Measurements from ENCODE around the gene SLC19A1.
"Not testable (repeated sequence)": the region's sequence is repeated elsewhere in the genome, so short reads cannot be mapped to it uniquely, and the experiment has no call there.

SLC19A1 gene

GRCh38 chr21:45503226-45503625, 39.0 kb downstream of the SLC19A1 start:
- DNase-seq, result not testable (repeated sequence)

GRCh38 chr21:45502600-45502999, 39.6 kb downstream of the SLC19A1 start:
- no peak for DNase-seq

GRCh38 chr21:45502006-45502345, 40.3 kb downstream of the SLC19A1 start:
- no peak for DNase-seq

- not testable (repeated sequence) for DNase-seq
Observed at GRCh38 chr21:45501081-45502005, 40.9 kb downstream of the SLC19A1 start.

GRCh38 chr21:45499970-45500577, 42.2 kb downstream of the SLC19A1 start:
- DNase-seq, result no peak

- no peak for DNase-seq
Observed at GRCh38 chr21:45499201-45499750, 43.0 kb downstream of the SLC19A1 start.

- DNase-seq, result no peak
Observed at GRCh38 chr21:45498646-45499000, 43.6 kb downstream of the SLC19A1 start.

GRCh38 chr21:45497846-45498645, 44.2 kb downstream of the SLC19A1 start:
- DNase-seq, result no peak

GRCh38 chr21:45496968-45497845, 45.0 kb downstream of the SLC19A1 start:
- DNase-seq, result no peak

GRCh38 chr21:45496151-45496967, 45.9 kb downstream of the SLC19A1 start:
- DNase-seq, result no peak

GRCh38 chr21:45494851-45495680, 47.2 kb downstream of the SLC19A1 start:
- no peak for DNase-seq

GRCh38 chr21:45494135-45494850, 47.9 kb downstream of the SLC19A1 start:
- no peak for DNase-seq

- DNase-seq, result no peak
Observed at GRCh38 chr21:45493401-45494001, 48.7 kb downstream of the SLC19A1 start.

GRCh38 chr21:45492765-45493164, 49.5 kb downstream of the SLC19A1 start:
- DNase-seq, result no peak

- no peak for DNase-seq
Observed at GRCh38 chr21:45491623-45492022, 50.6 kb downstream of the SLC19A1 start.

- no peak for DNase-seq
Observed at GRCh38 chr21:45491056-45491455, 51.2 kb downstream of the SLC19A1 start.

- DNase-seq, result no peak
Observed at GRCh38 chr21:45490049-45490731, 52.0 kb downstream of the SLC19A1 start.

GRCh38 chr21:45489722-45489982, 52.6 kb downstream of the SLC19A1 start:
- no peak for DNase-seq
